ENCODE measurements around the gene NUBPL.

- TF ChIP-seq RAD21 (IDR thresholded peaks at IDR 0.05; ENCODE audit: low read depth), result no peak
- no peak for TF ChIP-seq TAF1 (IDR thresholded peaks at IDR 0.05; ENCODE audit: low read depth)
- TF ChIP-seq EP300 (IDR thresholded peaks at IDR 0.05; ENCODE audit: borderline replicate concordance), result no peak
- TF ChIP-seq REST (IDR thresholded peaks at IDR 0.05; ENCODE audit: low read depth), result no peak
- no peak for TF ChIP-seq EGR1 (IDR thresholded peaks at IDR 0.05)
- no peak for TF ChIP-seq NFIC (IDR thresholded peaks at IDR 0.05)
- TF ChIP-seq CREB1 (IDR thresholded peaks at IDR 0.05; ENCODE audit: low read depth), result no peak
- TF ChIP-seq TEAD4 (IDR thresholded peaks at IDR 0.05), result no peak
- no peak for TF ChIP-seq YY1 (IDR thresholded peaks at IDR 0.05; ENCODE audit: low read depth)
- TF ChIP-seq CEBPB (IDR thresholded peaks at IDR 0.05), result no peak
Measured at GRCh38 chr14:31787377-31787776, 226.2 kb downstream of the NUBPL start.
